ENCODE measurements around the gene GREB1. TPM values are rescaled to one million over a fixed set of nuclear protein-coding genes. Genes with fewer than 3 reads are reported as not detected.

The GREB1 gene, protein sequence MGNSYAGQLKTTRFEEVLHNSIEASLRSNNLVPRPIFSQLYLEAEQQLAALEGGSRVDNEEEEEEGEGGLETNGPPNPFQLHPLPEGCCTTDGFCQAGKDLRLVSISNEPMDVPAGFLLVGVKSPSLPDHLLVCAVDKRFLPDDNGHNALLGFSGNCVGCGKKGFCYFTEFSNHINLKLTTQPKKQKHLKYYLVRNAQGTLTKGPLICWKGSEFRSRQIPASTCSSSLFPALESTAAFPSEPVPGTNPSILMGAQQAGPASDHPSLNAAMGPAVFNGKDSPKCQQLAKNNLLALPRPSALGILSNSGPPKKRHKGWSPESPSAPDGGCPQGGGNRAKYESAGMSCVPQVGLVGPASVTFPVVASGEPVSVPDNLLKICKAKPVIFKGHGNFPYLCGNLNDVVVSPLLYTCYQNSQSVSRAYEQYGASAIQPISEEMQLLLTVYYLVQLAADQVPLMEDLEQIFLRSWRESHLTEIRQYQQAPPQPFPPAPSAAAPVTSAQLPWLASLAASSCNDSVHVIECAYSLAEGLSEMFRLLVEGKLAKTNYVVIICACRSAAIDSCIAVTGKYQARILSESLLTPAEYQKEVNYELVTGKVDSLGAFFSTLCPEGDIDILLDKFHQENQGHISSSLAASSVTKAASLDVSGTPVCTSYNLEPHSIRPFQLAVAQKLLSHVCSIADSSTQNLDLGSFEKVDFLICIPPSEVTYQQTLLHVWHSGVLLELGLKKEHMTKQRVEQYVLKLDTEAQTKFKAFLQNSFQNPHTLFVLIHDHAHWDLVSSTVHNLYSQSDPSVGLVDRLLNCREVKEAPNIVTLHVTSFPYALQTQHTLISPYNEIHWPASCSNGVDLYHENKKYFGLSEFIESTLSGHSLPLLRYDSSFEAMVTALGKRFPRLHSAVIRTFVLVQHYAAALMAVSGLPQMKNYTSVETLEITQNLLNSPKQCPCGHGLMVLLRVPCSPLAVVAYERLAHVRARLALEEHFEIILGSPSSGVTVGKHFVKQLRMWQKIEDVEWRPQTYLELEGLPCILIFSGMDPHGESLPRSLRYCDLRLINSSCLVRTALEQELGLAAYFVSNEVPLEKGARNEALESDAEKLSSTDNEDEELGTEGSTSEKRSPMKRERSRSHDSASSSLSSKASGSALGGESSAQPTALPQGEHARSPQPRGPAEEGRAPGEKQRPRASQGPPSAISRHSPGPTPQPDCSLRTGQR (N-terminal part only)
- 10 to 100 TPM; 10.0 to 18.5 (median 13.2) TPM for polyA plus RNA-seq (ENCODE audit: insufficient read depth in 1 of 5, insufficient read length in 5 of 5, low replicate concordance in 1 of 5)
- long read RNA-seq, donor 1, result 0 reads
- long read RNA-seq, donor 2, result 0 reads
- long read RNA-seq, donor 3, partial matches to known transcripts, result 5 of 5 reads
- long read RNA-seq, donor 3, other reads (novel, unspliced or antisense), result 0 of 5 reads
- long read RNA-seq, donor 4, result 0 reads
- long read RNA-seq, donor 5, partial matches to known transcripts, result 0 of 5 reads
- long read RNA-seq, donor 5, other reads (novel, unspliced or antisense), result 5 of 5 reads
- long read RNA-seq, donor 6, result 0 reads
- long read RNA-seq, donor 7, result 0 reads
- long read RNA-seq, donor 8, result 0 reads

DNA sequence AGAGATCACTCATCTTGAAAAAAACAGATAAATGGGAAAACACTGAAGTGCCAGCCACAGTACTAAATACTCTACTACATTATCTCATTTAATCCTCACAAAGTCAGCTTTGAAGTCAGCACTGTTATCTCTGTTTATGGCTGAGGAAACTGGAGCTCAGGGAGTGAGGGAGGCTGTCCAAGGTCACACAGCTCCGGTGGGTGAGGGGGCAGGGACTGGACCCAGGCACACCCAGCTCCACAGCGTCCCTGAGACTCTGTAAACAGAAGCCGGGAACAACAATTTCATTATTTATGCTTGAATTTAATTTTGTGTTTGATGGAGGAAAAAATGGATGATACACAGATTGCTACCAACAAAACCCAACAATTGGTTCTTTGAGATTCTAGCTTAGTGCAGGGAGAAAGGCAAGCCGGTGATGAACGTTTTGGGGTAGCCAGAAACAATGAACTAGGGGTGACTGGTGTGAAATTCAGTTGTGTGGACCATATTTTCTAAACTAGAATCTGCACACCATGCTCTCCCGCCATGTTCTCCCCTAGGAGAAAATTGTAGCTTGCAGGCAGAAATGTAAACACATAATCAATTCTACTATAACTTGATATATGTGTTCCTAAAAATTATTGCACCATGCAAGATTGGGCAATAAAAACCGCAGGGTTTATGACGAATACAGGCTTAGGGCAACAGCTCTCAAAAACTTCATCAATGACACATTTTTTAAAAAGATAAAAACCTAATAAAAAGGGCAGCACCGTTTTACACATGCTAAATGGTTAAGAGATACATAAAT lies at the start of gene GREB1:
TSS of gene GREB1 (plus strand) at position 768 of the 793 bp plus-strand sequence. CDS start 22,570 bp downstream, outside the sequence.
- DNase-seq, result no peak

DNA sequence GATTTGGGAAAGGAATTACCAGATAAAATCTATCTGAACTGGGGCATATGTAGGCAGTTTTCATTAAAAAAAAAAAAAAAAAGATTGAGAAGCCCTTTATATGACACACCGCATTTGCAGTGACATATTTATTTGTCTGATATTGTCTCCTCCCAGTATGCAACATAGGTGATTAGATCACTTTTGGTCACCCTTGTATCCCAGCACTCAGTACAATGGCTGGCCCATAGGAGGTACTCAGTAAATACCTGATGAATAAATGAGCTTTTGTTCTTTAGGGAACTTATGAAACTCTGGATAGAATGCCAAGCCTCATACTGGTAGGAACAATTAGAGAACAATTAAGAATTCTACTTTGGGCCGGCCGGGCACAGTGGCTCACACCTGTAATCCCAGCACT lies 45.0 kb upstream of the GREB1 start:
- DNase-seq, result no peak

GRCh38 chr2:11490194-11490593 lies 43.7 kb upstream of the GREB1 start:
- no peak for DNase-seq

DNA sequence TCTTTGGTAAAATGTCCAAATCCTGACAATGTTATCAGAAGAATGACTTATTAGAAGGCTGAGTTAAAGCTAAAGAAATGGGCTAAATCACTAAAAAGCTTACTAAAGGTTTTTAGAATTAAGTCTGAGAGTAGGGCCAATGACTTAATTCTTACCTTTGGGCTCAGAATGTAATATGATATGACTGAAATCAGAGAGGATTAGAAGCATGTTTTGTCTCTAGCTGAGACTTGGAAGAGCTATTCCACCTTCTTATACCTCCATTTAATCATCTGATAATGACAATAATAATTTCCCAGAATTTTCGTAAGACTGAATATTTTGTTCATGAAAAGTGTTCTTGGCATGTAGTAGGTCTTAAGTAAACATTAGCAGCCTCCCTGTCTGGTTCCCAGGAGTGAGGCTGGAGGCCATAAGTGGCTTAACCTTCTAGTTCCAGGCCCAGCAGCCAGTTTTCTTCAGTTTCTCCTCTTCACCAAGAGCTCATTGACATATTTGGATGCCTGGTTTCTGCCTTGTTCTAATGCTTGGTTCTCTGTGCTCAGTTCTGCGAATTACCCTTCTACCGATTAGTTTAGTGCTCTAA lies 42.4 kb upstream of the GREB1 start:
- no peak for DNase-seq

DNA sequence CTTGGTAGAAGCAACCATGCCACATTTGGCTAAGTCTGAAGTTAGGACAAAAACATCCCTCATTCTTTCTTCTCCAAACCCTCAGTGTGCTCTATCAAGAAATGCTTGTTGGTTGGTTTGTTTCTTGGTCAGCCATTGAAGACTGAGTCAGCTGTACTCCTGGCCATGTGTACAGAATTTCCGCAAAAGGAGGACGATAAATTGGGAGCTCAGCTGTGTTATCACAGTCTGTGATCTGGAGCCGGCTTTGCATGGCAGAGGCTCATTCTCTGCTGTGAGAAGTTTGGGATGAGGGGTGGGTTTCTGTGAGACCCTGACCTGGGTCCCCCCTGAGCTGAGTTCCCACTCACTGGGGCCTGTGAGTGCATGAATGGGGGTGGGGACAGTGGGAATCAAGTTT lies 41.6 kb upstream of the GREB1 start:
- no peak for DNase-seq

DNA sequence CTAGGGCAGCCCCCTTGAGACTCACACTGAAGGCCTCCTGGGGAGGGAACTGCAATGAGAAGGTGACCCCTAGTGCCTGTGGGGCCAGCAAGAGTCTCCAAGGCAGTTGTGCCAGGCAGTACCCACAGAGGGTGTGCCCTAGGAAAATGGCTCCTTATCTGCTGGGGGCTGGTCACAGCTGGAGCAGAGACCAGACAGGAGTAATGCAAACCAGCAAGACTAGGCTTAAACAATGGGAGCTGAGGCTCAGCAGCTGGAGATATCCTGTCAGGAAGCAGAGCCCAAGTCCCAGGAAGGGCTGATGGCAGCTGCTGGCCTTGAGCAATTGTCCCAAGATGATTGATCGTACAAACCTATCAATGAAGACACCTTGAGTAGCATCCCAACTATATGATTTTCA lies 41.1 kb upstream of the GREB1 start:
- no peak for DNase-seq

- DNase-seq, result no peak
Measured at GRCh38 chr2:11493282-11493681, 40.6 kb upstream of the GREB1 start.

GRCh38 chr2:11494310-11494709 lies 39.5 kb upstream of the GREB1 start:
- DNase-seq, result no peak

GRCh38 chr2:11495844-11496681 lies 37.8 kb upstream of the GREB1 start:
- DNase-seq, result no peak

GRCh38 chr2:11498543-11499034 lies 35.3 kb upstream of the GREB1 start:
- DNase-seq, result no peak

GRCh38 chr2:11499081-11499743 lies 34.6 kb upstream of the GREB1 start:
- no peak for DNase-seq

DNA sequence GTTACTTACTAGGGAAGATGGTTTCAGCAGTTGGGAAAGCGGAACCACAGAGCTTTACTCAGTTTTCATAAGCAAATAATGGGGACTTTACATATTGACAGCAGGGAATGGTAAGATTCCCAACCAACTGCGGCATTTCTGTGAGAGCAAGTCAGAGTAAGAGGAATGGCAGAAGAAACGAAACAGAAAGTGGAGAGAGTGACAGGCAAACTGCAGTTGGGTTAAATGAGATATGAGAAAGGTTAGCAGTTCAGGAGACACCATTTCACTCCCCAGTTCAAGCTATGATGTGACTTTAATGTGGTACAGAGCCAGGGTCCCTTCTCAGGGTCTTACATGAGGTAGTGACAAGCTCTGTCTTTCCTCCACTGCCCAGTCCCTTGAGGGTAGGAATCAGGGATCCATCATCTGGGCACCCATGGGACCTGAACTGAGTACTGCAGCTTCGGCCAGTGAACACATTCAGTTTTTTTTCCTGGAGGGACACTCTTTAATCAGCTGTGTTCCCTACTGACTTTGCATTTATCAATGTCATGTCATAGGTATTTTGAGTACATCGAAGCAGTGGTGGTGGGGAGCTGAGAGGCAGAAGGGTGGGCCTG lies 33.0 kb upstream of the GREB1 start:
- DNase-seq, result no peak

DNA sequence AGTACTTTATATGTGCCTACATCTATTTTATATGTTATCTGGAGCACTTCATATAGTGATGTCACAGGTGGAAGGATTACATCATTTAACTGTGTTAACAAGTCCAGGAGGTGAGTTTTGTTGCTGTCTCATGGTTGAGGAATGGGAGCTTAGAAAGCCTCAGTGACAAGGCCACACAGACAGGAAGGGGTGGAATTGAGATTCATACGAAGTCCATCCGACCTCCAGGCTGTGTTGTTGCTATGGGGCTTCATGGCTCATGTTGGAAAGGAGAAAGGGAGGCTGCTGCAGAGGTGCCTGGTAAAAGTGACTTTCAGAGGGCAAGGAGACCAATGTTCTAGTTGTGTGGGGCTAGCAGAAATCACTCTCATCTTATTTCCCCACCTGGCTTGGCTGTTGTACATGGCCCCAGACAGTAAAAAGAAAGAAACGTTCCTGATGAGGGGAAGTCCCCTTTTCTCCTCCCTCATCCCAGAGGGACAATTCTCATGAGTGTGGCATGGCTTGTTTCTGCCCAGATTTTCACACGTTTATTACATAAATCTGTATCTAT lies 31.0 kb upstream of the GREB1 start:
- no peak for DNase-seq

- DNase-seq, result no peak
Measured at GRCh38 chr2:11503354-11503927, 30.4 kb upstream of the GREB1 start.

GRCh38 chr2:11505652-11506610 lies 27.9 kb upstream of the GREB1 start:
- no peak for DNase-seq

DNA sequence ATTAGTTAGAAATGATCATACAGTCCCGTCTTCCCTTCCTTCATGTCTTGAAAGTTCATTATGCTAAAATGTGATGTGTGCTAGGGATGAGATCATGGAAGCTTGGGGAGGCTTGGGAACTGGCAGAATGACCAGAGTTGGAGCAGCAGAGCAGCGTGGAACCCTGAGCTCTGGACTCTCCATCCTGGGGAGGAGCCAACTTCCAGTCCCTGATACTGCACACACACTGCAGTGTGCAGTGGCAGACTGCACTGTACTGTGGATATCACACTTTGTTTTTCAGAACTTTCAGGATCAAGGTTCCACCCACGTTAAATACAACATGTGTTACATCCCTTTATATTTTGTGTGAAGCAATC lies 27.3 kb upstream of the GREB1 start:
- DNase-seq, result no peak
